HG02981 (cell line): ENCODE measurements around the gene LENG8.
"Not testable (repeated sequence)": the region's sequence is repeated elsewhere in the genome, so short reads cannot be mapped to it uniquely, and the experiment has no call there.

Experiments used
- ATAC-seq: cut with Tn5 transposase; IDR thresholded peaks from one replicate; pipeline ENCODE4 v1.9.1; 2021; ENCODE audit warnings: mild to moderate bottlenecking, moderate library complexity; ENCODE audit not compliant: unreplicated experiment

Gene LENG8

GRCh38 chr19:54509200-54509940 lies 60.4 kb downstream of the LENG8 start:
- ATAC-seq = not testable (repeated sequence)
